HEK293 (cell line): ENCODE data around the gene PDZRN4.

Experiments used
- CTCF ChIA-PET: fragments of 350-600 bp; formaldehyde crosslinking; extraction: SDS; loops from one replicate; lab custom pipeline; 2021; ENCODE audit warnings: antibody characterized with exemption; lab: Yijun Ruan, JAX
- POLR2A ChIA-PET: fragments of 300-600 bp; formaldehyde crosslinking; extraction: SDS; loops from one replicate; lab custom pipeline; 2020; ENCODE audit warnings: antibody characterized with exemption, inconsistent platforms; lab: Yijun Ruan, JAX
- H3K27ac ChIP-seq: fragments of 200-500 bp; sonication (Bioruptor generic); 2 replicates; pipeline ENCODE4 v1.5.1; 2014; ENCODE audit warnings: low read depth, low read length, control low read depth, inconsistent platforms; ENCODE audit errors: extremely low read depth
- H3K36me3 ChIP-seq, 2 experiments: fragments of 200-500 bp in 1 of 2; sonication (Bioruptor generic) in 1 of 2; 1 replicate in 1 of 2; 2 replicates in 1 of 2; pipeline ENCODE4 v1.5.1; 2014 to 2017; ENCODE audit warnings: inconsistent platforms in 2 of 2, low read length in 2 of 2; ENCODE audit not compliant: control insufficient read depth in 2 of 2, insufficient read depth in 1 of 2
- H3K4me1 ChIP-seq: fragments of 200-500 bp; sonication (Bioruptor generic); 2 replicates; pipeline ENCODE4 v1.5.1; 2014; ENCODE audit warnings: mild to moderate bottlenecking, low read length, inconsistent platforms; ENCODE audit not compliant: control insufficient read depth, insufficient read depth
- H3K4me3 ChIP-seq: 2 replicates; pipeline ENCODE4 v1.5.1; 2011; ENCODE audit warnings: low read depth, mild to moderate bottlenecking, control low read depth, low read length, moderate library complexity
- H3K9me3 ChIP-seq: fragments of 200-500 bp; sonication (Bioruptor generic); 2 replicates; pipeline ENCODE4 v1.5.1; 2014; ENCODE audit warnings: low read depth, low read length, inconsistent platforms; ENCODE audit not compliant: control insufficient read depth, insufficient read depth
- BCL6B ChIP-seq: fragments of 450-650 bp; formaldehyde crosslinking; IDR thresholded peaks from 2 replicates; pipeline ENCODE4 v1.5.1; 2017; ENCODE audit warnings: missing biosample characterization, missing genetic modification characterization
- EGR2 ChIP-seq: fragments of 450-650 bp; formaldehyde crosslinking; IDR thresholded peaks from 2 replicates; pipeline ENCODE4 v1.5.1; 2016; ENCODE audit warnings: low read depth, missing biosample characterization, missing genetic modification characterization
- HOXC10 ChIP-seq: sonication (generic); formaldehyde crosslinking; IDR thresholded peaks from 2 replicates; pipeline ENCODE4 v1.8.1; 2023; ENCODE audit warnings: mild to moderate bottlenecking, missing genetic modification reagents
- KLF1 ChIP-seq: fragments of 450-650 bp; formaldehyde crosslinking; IDR thresholded peaks from 2 replicates; pipeline ENCODE4 v1.5.1; 2016; ENCODE audit warnings: missing biosample characterization, missing genetic modification characterization
- KLF10 ChIP-seq: fragments of 450-650 bp; IDR thresholded peaks from 2 replicates; pipeline ENCODE4 v1.5.1; 2018; ENCODE audit warnings: missing biosample characterization, mild to moderate bottlenecking, missing genetic modification characterization
- MYNN ChIP-seq: fragments of 450-650 bp; formaldehyde crosslinking; IDR thresholded peaks from 2 replicates; pipeline ENCODE4 v1.5.1; 2016; ENCODE audit warnings: missing biosample characterization, missing genetic modification characterization, borderline replicate concordance
- PRDM10 ChIP-seq: fragments of 450-650 bp; formaldehyde crosslinking; IDR thresholded peaks from 2 replicates; pipeline ENCODE4 v1.5.1; 2016; ENCODE audit warnings: missing biosample characterization, missing genetic modification characterization
- SCRT1 ChIP-seq: fragments of 450-650 bp; formaldehyde crosslinking; IDR thresholded peaks from 2 replicates; pipeline ENCODE4 v1.5.1; 2016; ENCODE audit warnings: missing biosample characterization, missing genetic modification characterization, borderline replicate concordance
- ZBTB17 ChIP-seq: fragments of 450-650 bp; formaldehyde crosslinking; IDR thresholded peaks from 2 replicates; pipeline ENCODE4 v1.5.1; 2016; ENCODE audit warnings: missing biosample characterization, missing genetic modification characterization
- ZBTB20 ChIP-seq: fragments of 450-650 bp; formaldehyde crosslinking; IDR thresholded peaks from 2 replicates; pipeline ENCODE4 v1.5.1; 2016; ENCODE audit warnings: missing biosample characterization, missing genetic modification characterization
- ZBTB26 ChIP-seq: fragments of 450-650 bp; formaldehyde crosslinking; optimal IDR thresholded peaks from 2 replicates; pipeline ENCODE3; 2016; ENCODE audit warnings: missing biosample characterization, mild to moderate bottlenecking, missing genetic modification characterization
- ZFHX2 ChIP-seq: fragments of 450-650 bp; formaldehyde crosslinking; conservative IDR thresholded peaks from 2 replicates; pipeline ENCODE4 v1.5.1; 2016; ENCODE audit warnings: missing biosample characterization, missing genetic modification characterization
- ZFP69B ChIP-seq: fragments of 450-650 bp; formaldehyde crosslinking; IDR thresholded peaks from 2 replicates; pipeline ENCODE4 v1.5.1; 2016; ENCODE audit warnings: missing biosample characterization, missing genetic modification characterization
- ZNF114 ChIP-seq: fragments of 450-650 bp; formaldehyde crosslinking; IDR thresholded peaks from 2 replicates; pipeline ENCODE4 v1.5.0; 2017; ENCODE audit warnings: missing biosample characterization, missing genetic modification characterization
- ZNF121 ChIP-seq: fragments of 450-650 bp; formaldehyde crosslinking; IDR thresholded peaks from 2 replicates; pipeline ENCODE4 v1.5.1; 2016; ENCODE audit warnings: missing biosample characterization, missing genetic modification characterization
- ZNF157 ChIP-seq: fragments of 450-650 bp; formaldehyde crosslinking; IDR thresholded peaks from 2 replicates; pipeline ENCODE4 v1.5.1; 2016; ENCODE audit warnings: missing biosample characterization, missing genetic modification characterization
- ZNF169 ChIP-seq: fragments of 450-650 bp; formaldehyde crosslinking; IDR thresholded peaks from 2 replicates; pipeline ENCODE4 v1.5.1; 2016; ENCODE audit warnings: missing biosample characterization, missing genetic modification characterization
- ZNF18 ChIP-seq: fragments of 450-650 bp; formaldehyde crosslinking; IDR thresholded peaks from 2 replicates; pipeline ENCODE4 v1.5.1; 2016; ENCODE audit warnings: missing biosample characterization, missing genetic modification characterization
- ZNF19 ChIP-seq: fragments of 450-650 bp; formaldehyde crosslinking; IDR thresholded peaks from 2 replicates; pipeline ENCODE4; 2016; ENCODE audit warnings: missing biosample characterization, missing genetic modification characterization, low read depth
- ZNF211 ChIP-seq: fragments of 450-650 bp; formaldehyde crosslinking; IDR thresholded peaks from 2 replicates; pipeline ENCODE4 v1.5.1; 2016; ENCODE audit warnings: low read depth, missing biosample characterization, missing genetic modification characterization
- ZNF221 ChIP-seq: fragments of 450-650 bp; formaldehyde crosslinking; IDR thresholded peaks from 2 replicates; pipeline ENCODE4 v1.5.1; 2017; ENCODE audit warnings: missing biosample characterization, missing genetic modification characterization, borderline replicate concordance
- ZNF23 ChIP-seq: fragments of 450-650 bp; formaldehyde crosslinking; IDR thresholded peaks from 2 replicates; pipeline ENCODE4 v1.5.1; 2016; ENCODE audit warnings: missing biosample characterization, missing genetic modification characterization, borderline replicate concordance
- ZNF311 ChIP-seq: fragments of 450-650 bp; formaldehyde crosslinking; IDR thresholded peaks from 2 replicates; pipeline ENCODE4 v1.5.1; 2017; ENCODE audit warnings: missing biosample characterization, missing genetic modification characterization, borderline replicate concordance
- ZNF391 ChIP-seq: fragments of 450-650 bp; formaldehyde crosslinking; IDR thresholded peaks from 2 replicates; pipeline ENCODE4 v1.5.1; 2016; ENCODE audit warnings: low read depth, missing biosample characterization, missing genetic modification characterization, borderline replicate concordance
- ZNF596 ChIP-seq: fragments of 450-650 bp; IDR thresholded peaks from 2 replicates; pipeline ENCODE4 v1.5.0; 2018; ENCODE audit warnings: missing biosample characterization, mild to moderate bottlenecking, missing genetic modification characterization, moderate library complexity
- ZNF768 ChIP-seq: fragments of 450-650 bp; formaldehyde crosslinking; IDR thresholded peaks from 2 replicates; pipeline ENCODE4 v1.5.1; 2018; ENCODE audit warnings: missing biosample characterization, mild to moderate bottlenecking, missing genetic modification characterization

The PDZRN4 gene

GRCh38 chr12:41507286-41507685 is 319.2 kb downstream of the PDZRN4 start:
- CTCF ChIA-PET: no interaction called here
- Histone ChIP-seq H3K4me1 (no peaks in the 10 kb centered on the region), H3K9me3 (no peaks in the 10 kb centered on the region), H3K27ac (no peak overlapping the region), H3K4me3 (no peak overlapping the region)
- POLR2A ChIA-PET: no interaction called here
- no peak for TF ChIP-seq ZBTB26 (tag by site-specific recombination)
- TF ChIP-seq ZNF169 (tag by site-specific recombination): no peak
- no peak for TF ChIP-seq ZNF23 (tag by site-specific recombination)
- TF ChIP-seq ZNF114 (tag by site-specific recombination): no peak
- TF ChIP-seq HOXC10 (CRISPR knock-in tag): no peak
- no peak for TF ChIP-seq KLF1 (tag by site-specific recombination)
- TF ChIP-seq ZNF596: no peak
- TF ChIP-seq KLF10 (tag by site-specific recombination): no peak
- no peak for TF ChIP-seq ZBTB17 (tag by site-specific recombination)
- TF ChIP-seq ZNF157: no peak
- TF ChIP-seq, all 188 proteins: peak for 0
- no peaks in the 10 kb centered on the region for H3K36me3 ChIP-seq

- no peak overlapping the region for H3K4me3 ChIP-seq
- no peak overlapping the region for H3K27ac ChIP-seq
- ChIA-PET CTCF (no interaction called here), POLR2A (no interaction called here)
- TF ChIP-seq SCRT1 (no peak), ZNF391 (tag by site-specific recombination) (no peak), ZFP69B (no peak), ZNF157 (no peak), HOXC10 (CRISPR knock-in tag) (no peak), ZNF121 (tag by site-specific recombination) (no peak), ZBTB20 (no peak), BCL6B (tag by site-specific recombination) (no peak), ZNF311 (tag by site-specific recombination) (no peak), ZNF768 (tag by site-specific recombination) (no peak), ZNF211 (tag by site-specific recombination) (no peak), MYNN (tag by site-specific recombination) (no peak), PRDM10 (tag by site-specific recombination) (no peak), EGR2 (no peak), ZFHX2 (no peak), ZNF18 (tag by site-specific recombination) (no peak), ZNF221 (tag by site-specific recombination) (no peak), ZNF19 (no peak)
- H3K9me3 ChIP-seq: no peaks in the 10 kb centered on the region
- H3K4me1 ChIP-seq: peaks cover 4% of the 10 kb centered on the region
- no peaks in the 10 kb centered on the region for H3K36me3 ChIP-seq
Measured at GRCh38 chr12:41509271-41510055, 321.3 kb downstream of the PDZRN4 start.
